DMS153 treated with DMSO at 0.1 percent for 48 hours (cell line): ENCODE data around the gene SPARCL1.

Experiments
- DNase-seq: peaks from one replicate; lab custom pipeline; 2025; ENCODE audit not compliant: unreplicated experiment; lab: John Stamatoyannopoulos, UW

SPARCL1 gene

DNA sequence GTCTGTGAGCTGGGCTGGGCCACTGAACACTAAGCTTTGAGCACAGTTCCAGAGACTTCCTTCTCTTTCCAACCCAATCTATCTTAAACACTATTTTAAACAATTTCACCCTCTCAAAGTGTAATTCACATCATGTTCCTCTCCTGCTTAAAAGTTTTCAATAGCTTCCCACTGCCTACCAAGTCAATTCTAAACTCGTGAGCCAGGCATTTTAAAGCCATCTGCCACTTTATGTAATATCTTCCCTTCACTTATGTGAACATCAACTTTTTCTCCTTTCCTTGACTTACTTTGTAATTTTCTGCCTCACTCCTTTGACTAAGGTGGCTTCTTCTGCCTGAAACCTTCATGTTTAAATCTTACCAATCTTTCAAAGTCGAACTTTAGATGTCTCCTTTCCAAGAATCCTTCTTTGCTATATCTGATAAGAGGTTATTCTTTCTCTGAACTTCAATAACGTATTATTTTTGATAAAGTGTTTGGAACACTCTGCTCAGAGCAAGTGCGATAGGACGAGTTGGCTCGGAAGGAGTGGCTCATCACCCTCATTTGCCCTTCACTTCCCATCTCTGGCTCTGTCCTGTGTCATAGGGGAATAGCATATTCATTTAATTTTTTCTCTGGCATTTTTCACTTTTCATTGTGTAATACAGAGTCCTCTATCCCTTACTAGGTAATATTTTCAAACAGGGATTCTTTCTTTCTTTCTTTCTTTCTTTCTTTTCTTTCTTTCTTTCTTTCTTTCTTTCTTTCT, 13.0 kb upstream of the SPARCL1 start:
- no peak for DNase-seq

- no peak for DNase-seq
Observed at GRCh38 chr4:87541521-87541920, 12.3 kb upstream of the SPARCL1 start.

DNA sequence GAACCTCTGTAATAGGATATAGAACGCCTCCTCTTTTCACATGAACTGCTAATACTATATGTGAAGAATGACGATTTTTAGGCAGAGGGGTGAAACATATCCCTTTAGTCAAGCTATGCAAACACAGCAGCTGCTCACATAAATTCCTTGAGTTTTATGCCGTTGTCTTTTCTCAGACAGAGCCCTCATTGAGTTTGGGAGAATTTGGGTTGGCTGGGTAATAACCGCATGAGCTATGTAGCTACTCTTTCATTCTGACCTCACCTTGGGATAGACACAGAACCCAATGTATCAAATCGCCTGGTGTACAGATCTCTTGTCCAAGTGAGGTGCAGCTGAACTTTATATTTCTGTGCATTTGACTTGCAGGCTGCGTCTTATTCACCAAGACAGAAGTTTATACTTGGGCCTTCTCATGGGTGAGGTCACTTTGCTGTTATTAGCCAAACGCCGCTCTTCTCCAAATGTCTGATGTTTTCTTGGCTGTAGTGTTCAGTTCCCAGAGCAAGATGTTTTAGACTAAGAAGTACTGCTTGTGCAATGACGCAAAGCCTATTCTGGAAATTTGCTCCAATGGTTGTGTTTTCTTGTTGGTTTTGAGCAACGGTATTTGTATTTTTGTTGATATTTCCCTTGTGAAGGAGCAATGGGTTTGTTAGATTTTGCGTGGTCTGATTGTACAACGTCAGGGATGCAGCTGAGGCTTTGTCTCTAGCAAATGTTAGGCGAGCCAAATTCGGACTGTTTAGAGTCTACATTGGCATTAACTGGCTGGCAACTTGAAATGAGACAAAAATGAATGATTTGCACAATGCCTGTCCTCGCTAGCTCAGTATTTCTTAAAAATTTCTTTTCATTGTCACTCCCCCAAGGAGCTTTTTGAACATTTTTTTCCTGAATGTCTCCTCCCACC, 11.2 kb upstream of the SPARCL1 start:
- no peak for DNase-seq

DNA sequence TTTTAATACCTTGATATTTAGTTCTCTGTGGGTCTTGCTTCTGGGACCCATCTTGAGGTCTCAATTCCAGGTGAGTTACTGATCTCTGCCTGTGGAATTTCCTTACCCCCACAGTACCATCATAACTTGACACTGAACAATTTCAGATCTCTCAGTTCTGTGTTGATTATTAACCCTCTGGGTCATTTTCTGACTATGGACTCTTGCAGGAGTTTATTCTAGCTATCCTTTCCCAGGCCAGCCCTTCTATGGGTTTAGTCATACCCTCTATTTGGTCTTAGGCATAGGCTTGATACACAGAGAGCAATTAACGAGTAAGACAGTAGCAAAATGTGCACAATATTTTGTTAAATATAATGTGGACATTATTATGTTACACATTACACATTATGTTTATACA, 3.7 kb upstream of the SPARCL1 start:
- no peak for DNase-seq

- DNase-seq = no peak
Observed at GRCh38 chr4:87532109-87532508, 2.9 kb upstream of the SPARCL1 start.

- DNase-seq = no peak
Observed at GRCh38 chr4:87531621-87532020, 2.4 kb upstream of the SPARCL1 start.

DNA sequence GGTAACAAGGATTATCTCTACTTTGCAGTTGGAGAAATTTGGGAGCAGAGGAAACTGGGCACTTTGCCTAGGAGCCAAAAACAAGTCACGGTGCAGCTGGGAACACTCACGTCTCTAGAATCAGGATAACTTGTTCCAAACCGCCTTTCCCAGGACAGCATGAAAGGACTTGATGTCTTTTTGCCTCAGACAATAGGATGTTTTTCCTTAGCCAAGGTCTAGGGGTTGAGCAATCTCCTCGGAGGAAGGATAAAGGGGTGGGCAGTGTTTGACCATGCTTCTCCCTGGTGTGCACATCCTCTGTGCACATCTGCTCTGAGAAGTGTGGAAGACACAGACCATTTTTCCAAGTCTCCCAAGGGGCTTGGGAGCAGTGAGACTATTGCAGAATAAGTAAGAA, 1.7 kb upstream of the SPARCL1 start:
- DNase-seq = no peak

GRCh38 chr4:87530229-87530628, 1.1 kb upstream of the SPARCL1 start:
- DNase-seq = no peak

DNA sequence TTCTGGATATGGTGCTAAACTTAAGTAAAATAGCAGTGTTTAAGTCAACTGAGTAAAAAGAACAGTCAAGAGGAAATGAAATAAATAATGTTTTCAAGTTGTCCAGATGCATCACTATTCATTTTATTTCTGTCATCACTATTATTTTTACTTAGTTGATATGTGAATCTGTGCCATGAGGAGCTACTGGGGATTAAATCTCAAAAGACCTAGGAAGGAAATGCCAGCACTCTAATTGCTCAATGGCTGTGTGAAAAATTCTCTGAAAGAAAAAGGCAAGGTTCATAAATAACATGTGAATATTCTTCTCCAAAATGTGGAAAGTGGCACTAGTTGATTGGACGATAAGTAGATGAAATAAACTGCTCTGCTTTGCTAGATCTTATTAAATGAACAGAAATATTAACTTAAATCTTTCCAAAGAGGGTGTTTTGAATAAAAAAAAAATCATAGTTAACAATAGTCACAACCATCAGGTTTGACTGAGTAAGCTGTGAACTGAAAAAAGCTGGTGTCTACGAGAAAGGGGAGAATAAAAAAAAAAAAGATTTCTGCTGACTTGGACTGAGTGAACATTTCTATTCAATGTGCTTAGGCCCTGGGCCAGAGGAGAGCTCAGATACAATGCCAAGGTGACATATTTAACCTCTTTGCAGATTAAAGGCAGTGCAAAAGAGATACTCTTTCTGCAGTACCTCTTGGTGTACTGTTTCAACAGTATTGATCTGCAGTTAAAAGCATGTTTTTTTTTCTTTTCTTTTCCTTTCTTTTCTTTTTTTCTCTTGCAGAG, 1.6 kb downstream of the SPARCL1 start:
- DNase-seq = no peak

GRCh38 chr4:87525636-87526295, 3.4 kb downstream of the SPARCL1 start:
- DNase-seq = peak; percentile 28

GRCh38 chr4:87524456-87524855, 4.7 kb downstream of the SPARCL1 start:
- no peak for DNase-seq

- no peak for DNase-seq
Observed at GRCh38 chr4:87523307-87523706, 5.9 kb downstream of the SPARCL1 start.

- DNase-seq = peak; percentile 91
Observed at GRCh38 chr4:87521757-87522374, 7.3 kb downstream of the SPARCL1 start.

- DNase-seq = no peak
Observed at GRCh38 chr4:87521319-87521718, 7.9 kb downstream of the SPARCL1 start.

DNA sequence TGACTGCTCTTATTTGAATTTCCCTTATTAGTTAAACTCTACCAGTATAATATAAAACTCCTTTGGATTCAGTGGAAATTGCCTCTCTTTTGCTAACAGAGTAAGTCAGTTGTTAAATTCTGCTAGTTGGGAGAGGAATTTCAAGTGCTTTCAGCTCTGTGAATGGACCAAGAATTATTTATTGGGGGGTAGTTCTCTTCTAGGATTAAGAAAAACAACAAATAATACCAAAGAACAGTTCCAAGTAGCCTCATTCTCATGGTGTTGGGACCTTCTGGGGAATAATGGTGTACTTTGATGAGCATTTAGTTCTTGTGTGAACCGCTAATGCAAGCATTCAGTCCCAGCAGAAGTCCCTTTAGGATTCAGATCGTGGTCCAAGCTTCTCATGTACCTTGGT, 11.6 kb downstream of the SPARCL1 start:
- no peak for DNase-seq

DNA sequence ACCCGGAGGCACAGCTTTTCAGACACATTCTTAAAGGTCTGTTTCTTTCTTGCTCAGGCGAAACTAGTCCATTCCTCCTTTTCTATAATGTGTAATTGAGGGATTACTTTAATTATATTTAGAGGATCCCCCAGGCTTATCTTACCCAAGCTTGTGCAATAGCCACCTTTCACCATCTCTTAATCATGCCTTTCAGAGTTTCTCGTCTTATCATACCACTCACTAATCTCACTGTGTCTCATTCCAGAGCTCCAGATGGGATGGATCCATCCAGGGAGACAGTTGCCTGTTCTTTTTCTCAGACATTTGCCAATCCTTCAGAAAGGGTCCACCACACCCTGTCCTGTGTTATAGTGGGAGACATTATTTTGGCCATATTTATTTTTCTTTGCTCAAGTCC, 12.5 kb downstream of the SPARCL1 start:
- no peak for DNase-seq

DNA sequence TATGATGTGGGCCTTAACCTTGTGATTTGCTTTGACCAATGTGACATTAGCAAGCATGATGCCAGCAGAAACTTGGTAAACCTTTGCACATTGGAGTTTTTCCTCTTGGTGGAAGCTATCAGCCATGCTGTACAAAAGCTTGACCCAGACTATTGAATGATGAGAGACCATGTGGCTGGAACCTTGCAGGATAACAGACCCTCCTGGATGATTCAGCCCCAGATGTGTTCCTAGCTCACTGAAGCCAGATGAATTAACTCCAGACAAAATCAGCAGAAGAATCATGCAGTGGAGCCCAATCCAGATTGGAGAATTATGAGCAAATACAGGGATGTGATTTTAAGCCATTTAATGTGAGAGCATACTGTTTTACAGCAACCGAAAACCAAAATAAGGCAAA, 16.8 kb downstream of the SPARCL1 start:
- no peak for DNase-seq

GRCh38 chr4:87511500-87511899, 17.7 kb downstream of the SPARCL1 start:
- no peak for DNase-seq

GRCh38 chr4:87510747-87511146, 18.4 kb downstream of the SPARCL1 start:
- DNase-seq = no peak

DNA sequence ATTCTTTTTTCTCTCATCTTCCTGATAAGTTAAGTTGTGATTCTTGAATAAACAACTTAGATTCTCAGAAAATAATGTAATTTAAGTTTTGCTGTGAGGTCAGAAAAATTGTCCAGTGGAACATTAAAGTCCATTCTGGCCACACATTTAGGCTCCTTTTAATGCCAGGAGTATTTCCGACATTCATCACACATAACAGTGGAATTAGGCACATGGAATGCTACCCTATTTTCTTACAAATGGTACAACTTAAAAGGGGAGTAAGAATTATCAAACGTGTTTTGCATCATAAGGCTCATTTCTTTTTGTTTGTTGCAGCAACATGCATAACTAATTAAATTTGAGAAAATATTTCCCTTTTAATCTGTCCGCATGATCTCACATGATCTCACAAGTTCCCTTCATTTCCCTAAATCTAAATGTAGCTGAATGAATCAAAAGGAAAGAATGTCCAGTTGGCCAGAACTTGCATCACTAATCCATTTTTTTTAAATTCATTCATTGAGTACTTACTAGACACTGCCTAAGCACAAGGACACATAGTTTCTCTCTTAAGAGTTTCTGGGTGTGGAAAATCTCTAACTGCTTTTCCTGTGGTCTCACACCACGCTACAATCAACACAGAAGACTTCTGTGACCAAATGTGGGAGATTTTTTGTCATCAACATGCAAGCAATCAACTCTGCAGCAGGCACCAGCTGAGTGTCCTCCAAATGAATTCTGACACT, 22.0 kb downstream of the SPARCL1 start:
- no peak for DNase-seq
